ENCODE measurements around the gene ESCO1.

The ESCO1 gene

GRCh38 chr18:21490748-21491147, 109.8 kb downstream of the ESCO1 start:
- ChIA-PET POLR2A (no interaction called here), CTCF (interaction anchor here (1.0 to 4.9 kb wide), 3 partner anchors 11 to 464 kb away, joined by 3 to 60 read pairs (median 3); no protein-coding TSS in a partner anchor)
- TF ChIP-seq CTCF (IDR thresholded peaks at IDR 0.05; ENCODE audit: control extremely low read depth, extremely low read depth, low read depth, missing control alignments), result no peak
- DNase-seq (ENCODE audit: extremely low spot score), result no peak

GRCh38 chr18:21489919-21490495, 110.5 kb downstream of the ESCO1 start:
- DNase-seq (ENCODE audit: extremely low spot score), result no peak
- CTCF ChIA-PET, result interaction anchor here (0.7 to 4.9 kb wide), 16 partner anchors 11 to 468 kb away, joined by 3 to 60 read pairs (median 4); partner anchors contain the start of gene ESCO1
- POLR2A ChIA-PET, result no interaction called here
- no peak for TF ChIP-seq CTCF (IDR thresholded peaks at IDR 0.05; ENCODE audit: control extremely low read depth, extremely low read depth, low read depth, missing control alignments)

GRCh38 chr18:21489119-21489750, 111.3 kb downstream of the ESCO1 start:
- ChIA-PET POLR2A (no interaction called here), CTCF (interaction anchor here (0.7 to 4.9 kb wide), 26 partner anchors 10 to 1078 kb away, joined by 3 to 60 read pairs (median 4); partner anchors contain the start of gene ESCO1)
- peak; percentile 65 for DNase-seq (ENCODE audit: extremely low spot score)
- TF ChIP-seq CTCF (IDR thresholded peaks at IDR 0.05; ENCODE audit: control extremely low read depth, extremely low read depth, low read depth, missing control alignments), result peak; percentile 62

GRCh38 chr18:21486905-21487437, 113.5 kb downstream of the ESCO1 start:
- TF ChIP-seq CTCF (IDR thresholded peaks at IDR 0.05; ENCODE audit: control extremely low read depth, extremely low read depth, low read depth, missing control alignments), result no peak
- POLR2A ChIA-PET, result no interaction called here
- CTCF ChIA-PET, result interaction anchor here (0.9 to 4.9 kb wide), 6 partner anchors 8 to 468 kb away, joined by 3 to 60 read pairs (median 4); no protein-coding TSS in a partner anchor
- no peak for DNase-seq (ENCODE audit: extremely low spot score)

- ChIA-PET POLR2A (no interaction called here), CTCF (interaction anchor here (0.8 to 1.8 kb wide), 6 partner anchors 15 to 513 kb away, joined by 3 to 5 read pairs (median 4); partner anchors contain the start of gene ESCO1)
- DNase-seq (ENCODE audit: extremely low spot score), result no peak
- TF ChIP-seq CTCF (IDR thresholded peaks at IDR 0.05; ENCODE audit: control extremely low read depth, extremely low read depth, low read depth, missing control alignments), result no peak
Measured at GRCh38 chr18:21484851-21485636, 115.5 kb downstream of the ESCO1 start.

GRCh38 chr18:21483051-21483450, 117.5 kb downstream of the ESCO1 start:
- no peak for TF ChIP-seq CTCF (IDR thresholded peaks at IDR 0.05; ENCODE audit: control extremely low read depth, extremely low read depth, low read depth, missing control alignments)
- CTCF ChIA-PET, result interaction anchor here (1.8 to 2.1 kb wide), 2 partner anchors 10 to 13 kb away, joined by 5 read pairs; no protein-coding TSS in a partner anchor
- DNase-seq (ENCODE audit: extremely low spot score), result no peak

More at GRCh38 chr18:21483051-21483450, 117.5 kb downstream of the ESCO1 start:
- POLR2A ChIA-PET, result no interaction called here

Measured in GM10248 (cell line).